IPS-15b (cell line): ENCODE results near the gene FTO.

Source experiments
- H3K27me3 ChIP-seq: one replicate; pipeline ENCODE4 v1.6.1; 2013; ENCODE audit warnings: low read length; ENCODE audit not compliant: control insufficient read depth, insufficient read depth
- H3K36me3 ChIP-seq: one replicate; pipeline ENCODE4 v1.6.1; 2013; ENCODE audit warnings: low read length; ENCODE audit not compliant: control insufficient read depth, insufficient read depth
- H3K4me1 ChIP-seq: one replicate; pipeline ENCODE4 v1.6.1; 2013; ENCODE audit warnings: mild to moderate bottlenecking, low read length; ENCODE audit not compliant: control insufficient read depth, insufficient read depth
- H3K4me3 ChIP-seq: one replicate; pipeline ENCODE4 v1.5.1; 2013; ENCODE audit warnings: low read depth, low read length
- H3K9ac ChIP-seq: one replicate; pipeline ENCODE4 v1.6.1; 2013; ENCODE audit warnings: low read depth, mild to moderate bottlenecking, low read length
- H3K9me3 ChIP-seq: one replicate; pipeline ENCODE4 v1.6.1; 2013; ENCODE audit warnings: mild to moderate bottlenecking, low read length; ENCODE audit not compliant: control insufficient read depth, insufficient read depth

Gene FTO

DNA sequence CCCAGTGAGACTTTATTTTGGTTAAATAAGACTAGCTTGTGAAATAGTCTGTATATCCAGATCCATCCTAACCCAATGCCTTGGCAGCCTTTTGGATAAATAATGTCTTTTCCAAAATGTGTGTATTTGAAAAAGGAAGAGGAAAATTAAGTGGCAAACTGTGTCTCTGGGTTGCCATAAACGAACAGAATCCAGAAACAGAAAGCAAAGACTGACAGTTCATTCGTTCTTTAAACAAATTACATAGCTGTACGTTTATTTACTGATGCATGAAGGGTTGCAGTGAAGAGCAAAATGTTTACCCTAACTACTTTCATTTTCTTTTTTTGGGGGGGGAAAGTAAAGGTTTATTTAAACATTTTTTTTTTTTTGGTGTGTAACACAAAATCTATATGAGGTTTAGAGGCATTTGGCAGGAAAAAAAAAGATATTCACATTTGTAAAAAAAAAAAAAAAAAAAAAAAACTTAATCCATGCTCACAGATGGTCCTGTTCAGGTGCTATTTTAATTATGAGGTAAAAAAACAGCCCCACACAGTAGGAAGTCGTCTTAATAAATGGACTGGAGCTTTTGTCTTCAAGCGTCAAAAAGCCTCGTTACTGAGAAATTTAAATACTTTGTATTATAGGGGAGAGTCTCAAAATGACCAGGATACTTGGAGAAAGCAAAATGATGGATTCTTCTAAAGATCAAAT, 245.9 kb downstream of the FTO start:
- Histone ChIP-seq H3K36me3 (no peaks in the 10 kb centered on the region), H3K9me3 (no peaks in the 10 kb centered on the region), H3K9ac (no peak overlapping the region), H3K4me1 (no peaks in the 10 kb centered on the region), H3K27me3 (no peaks in the 10 kb centered on the region), H3K4me3 (no peak overlapping the region)

GRCh38 chr16:53950677-53951076, 246.7 kb downstream of the FTO start:
- no peaks in the 10 kb centered on the region for H3K9me3 ChIP-seq
- H3K4me1 ChIP-seq = no peaks in the 10 kb centered on the region
- no peak overlapping the region for H3K9ac ChIP-seq

GRCh38 chr16:53952215-53953208, 248.6 kb downstream of the FTO start:
- Histone ChIP-seq H3K9me3 (no peaks in the 10 kb centered on the region), H3K36me3 (no peaks in the 10 kb centered on the region), H3K4me3 (no peak overlapping the region), H3K9ac (no peak overlapping the region), H3K4me1 (no peaks in the 10 kb centered on the region), H3K27me3 (no peaks in the 10 kb centered on the region)

More at GRCh38 chr16:53950677-53951076, 246.7 kb downstream of the FTO start:
- Histone ChIP-seq H3K27me3 (no peaks in the 10 kb centered on the region), H3K36me3 (no peaks in the 10 kb centered on the region), H3K4me3 (no peak overlapping the region)

DNA sequence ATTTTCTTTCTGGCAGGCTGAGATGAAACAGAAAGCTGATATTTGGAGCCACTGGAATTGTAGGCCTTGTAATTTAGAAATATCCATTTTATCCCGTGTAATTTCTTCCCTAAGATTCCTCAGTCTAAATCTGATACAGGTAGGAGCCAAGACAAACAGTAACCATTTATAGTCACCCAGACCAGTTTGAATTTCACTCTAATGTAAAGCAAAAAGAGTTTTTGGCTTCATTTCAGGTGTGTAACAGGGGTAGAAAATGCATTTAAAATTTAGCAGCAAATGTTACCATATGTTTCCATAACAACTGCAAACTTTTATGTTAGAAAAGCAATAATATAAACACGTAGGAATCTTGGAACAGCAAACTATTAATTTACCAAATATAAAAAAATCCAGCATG, 249.4 kb downstream of the FTO start:
- no peaks in the 10 kb centered on the region for H3K4me1 ChIP-seq
- no peaks in the 10 kb centered on the region for H3K27me3 ChIP-seq
- H3K36me3 ChIP-seq = no peaks in the 10 kb centered on the region
- no peaks in the 10 kb centered on the region for H3K9me3 ChIP-seq
- H3K9ac ChIP-seq = no peak overlapping the region
- H3K4me3 ChIP-seq = no peak overlapping the region

- Histone ChIP-seq H3K9ac (no peak overlapping the region), H3K36me3 (no peaks in the 10 kb centered on the region), H3K4me3 (no peak overlapping the region), H3K9me3 (no peaks in the 10 kb centered on the region), H3K27me3 (no peaks in the 10 kb centered on the region), H3K4me1 (no peaks in the 10 kb centered on the region)
These were observed 251.4 kb downstream of the FTO start for GRCh38 chr16:53955221-53955875.

DNA sequence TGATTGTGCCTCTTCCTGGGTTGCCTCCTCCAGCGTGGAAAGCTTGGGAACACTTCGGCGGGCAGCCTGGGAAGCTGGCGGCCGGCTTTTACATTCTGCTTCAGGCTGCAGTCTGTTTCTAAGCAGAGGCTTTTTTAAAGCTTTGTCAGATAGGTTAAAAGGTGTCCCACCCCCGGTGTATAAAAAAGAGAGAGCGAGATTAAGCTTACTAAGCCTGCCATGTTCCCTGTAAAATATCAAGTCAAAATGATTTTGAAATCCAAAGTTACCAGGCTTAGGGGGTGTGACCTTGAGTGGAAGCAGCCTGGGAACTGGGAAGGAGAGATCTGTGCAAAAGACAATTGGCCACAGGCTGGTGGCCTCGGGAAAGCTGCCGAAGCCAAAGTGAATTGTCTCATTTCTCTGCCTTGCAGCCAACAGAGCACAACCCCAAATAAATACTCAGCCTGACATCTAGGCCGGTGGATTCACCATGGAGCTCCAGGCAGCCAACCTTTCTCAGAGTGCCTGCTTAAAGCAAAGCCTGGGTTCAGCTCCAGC, 254.5 kb downstream of the FTO start:
- no peaks in the 10 kb centered on the region for H3K4me1 ChIP-seq
- no peak overlapping the region for H3K9ac ChIP-seq
- no peaks in the 10 kb centered on the region for H3K36me3 ChIP-seq
- H3K9me3 ChIP-seq = no peaks in the 10 kb centered on the region
- H3K27me3 ChIP-seq = no peaks in the 10 kb centered on the region
- H3K4me3 ChIP-seq = no peak overlapping the region

DNA sequence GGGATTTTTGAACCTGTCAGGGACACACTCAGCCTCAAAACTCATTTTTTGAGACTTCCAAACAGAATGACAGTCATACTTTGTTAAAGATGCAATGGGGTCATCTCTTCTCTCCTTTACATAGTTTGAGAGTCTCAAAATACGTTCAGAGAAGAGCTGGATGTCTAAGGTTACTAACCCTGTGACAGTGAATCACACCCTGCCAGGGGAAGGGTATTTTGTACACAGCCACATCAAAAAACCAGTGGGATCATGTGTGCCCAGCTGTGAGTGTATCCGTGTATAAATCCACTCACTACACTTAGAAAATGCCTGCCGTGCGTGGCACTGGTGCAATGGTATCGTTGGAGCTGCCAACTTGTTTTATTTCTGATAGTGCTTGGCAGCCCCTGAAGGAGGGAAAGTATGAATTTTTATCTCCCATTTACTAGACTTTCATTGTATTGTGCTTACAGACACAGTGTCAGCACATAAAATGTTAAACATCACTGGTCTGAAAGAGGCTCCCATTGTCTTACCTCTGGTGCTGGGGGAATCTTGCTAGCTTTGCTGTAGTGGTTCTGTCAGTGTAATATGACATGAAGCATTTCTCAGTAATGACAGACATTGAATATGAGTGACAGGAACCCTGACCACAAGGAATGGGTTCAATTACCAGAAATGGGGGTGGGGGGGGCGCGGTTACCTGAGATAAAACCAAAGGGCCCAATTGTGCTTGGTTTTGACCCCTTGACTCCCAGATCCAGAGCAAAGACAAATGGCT, 256.3 kb downstream of the FTO start:
- no peak overlapping the region for H3K4me3 ChIP-seq
- no peaks in the 10 kb centered on the region for H3K27me3 ChIP-seq
- H3K9ac ChIP-seq = no peak overlapping the region
- no peaks in the 10 kb centered on the region for H3K4me1 ChIP-seq
- H3K36me3 ChIP-seq = no peaks in the 10 kb centered on the region
- H3K9me3 ChIP-seq = no peaks in the 10 kb centered on the region

DNA sequence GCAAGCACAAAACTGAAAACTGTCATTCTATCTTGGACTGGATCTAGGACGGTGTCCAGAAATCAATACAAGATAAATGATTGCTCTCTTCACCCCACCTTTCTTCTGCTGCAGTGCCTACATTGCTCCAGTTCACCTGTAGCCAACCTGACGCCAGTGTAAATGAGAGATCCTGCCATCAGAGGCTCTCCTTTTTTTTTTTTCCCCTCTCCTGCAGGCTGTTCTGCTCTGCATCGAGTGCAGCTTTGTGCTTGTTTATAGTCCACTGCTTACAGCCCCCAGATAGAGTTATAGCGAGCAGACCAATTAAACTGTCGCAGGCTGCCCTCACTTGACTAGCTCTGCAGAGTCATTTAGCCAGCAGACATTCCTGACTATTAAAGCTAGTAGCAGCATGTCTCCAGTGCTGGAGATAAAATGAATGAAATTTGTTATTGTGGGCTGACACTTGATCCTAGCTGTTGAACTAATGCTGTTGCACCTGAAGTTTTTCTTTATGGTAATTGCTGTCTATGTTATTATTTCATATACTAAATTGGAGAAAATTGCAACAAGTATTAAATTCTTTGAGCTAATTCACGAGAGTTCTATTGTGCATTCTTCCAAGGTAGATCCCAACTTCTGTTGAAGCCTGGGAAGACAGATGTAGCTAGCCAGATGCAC, 257.1 kb downstream of the FTO start:
- H3K4me3 ChIP-seq = no peak overlapping the region
- H3K9me3 ChIP-seq = no peaks in the 10 kb centered on the region
- no peak overlapping the region for H3K9ac ChIP-seq
- no peaks in the 10 kb centered on the region for H3K4me1 ChIP-seq
- no peaks in the 10 kb centered on the region for H3K36me3 ChIP-seq
- no peaks in the 10 kb centered on the region for H3K27me3 ChIP-seq

- H3K9me3 ChIP-seq = no peaks in the 10 kb centered on the region
- H3K36me3 ChIP-seq = no peaks in the 10 kb centered on the region
- no peaks in the 10 kb centered on the region for H3K27me3 ChIP-seq
- no peak overlapping the region for H3K4me3 ChIP-seq
- H3K9ac ChIP-seq = no peak overlapping the region
- no peaks in the 10 kb centered on the region for H3K4me1 ChIP-seq
These were observed 258.1 kb downstream of the FTO start for GRCh38 chr16:53962041-53962440.

GRCh38 chr16:53964145-53964790, 260.3 kb downstream of the FTO start:
- H3K9ac ChIP-seq = no peak overlapping the region
- H3K4me3 ChIP-seq = no peak overlapping the region
- no peaks in the 10 kb centered on the region for H3K27me3 ChIP-seq
- no peaks in the 10 kb centered on the region for H3K36me3 ChIP-seq
- no peaks in the 10 kb centered on the region for H3K4me1 ChIP-seq
- H3K9me3 ChIP-seq = no peaks in the 10 kb centered on the region
